ENCODE data around the gene ERCC5. TPM values are rescaled to one million over a fixed set of nuclear protein-coding genes. Genes with fewer than 3 reads are reported as not detected.

ERCC5 gene
- polyA plus RNA-seq, 1 donor (not counting 4 experiments of a cell fraction or from before 2014, with no cell fraction given), result 40.3 TPM

DNA sequence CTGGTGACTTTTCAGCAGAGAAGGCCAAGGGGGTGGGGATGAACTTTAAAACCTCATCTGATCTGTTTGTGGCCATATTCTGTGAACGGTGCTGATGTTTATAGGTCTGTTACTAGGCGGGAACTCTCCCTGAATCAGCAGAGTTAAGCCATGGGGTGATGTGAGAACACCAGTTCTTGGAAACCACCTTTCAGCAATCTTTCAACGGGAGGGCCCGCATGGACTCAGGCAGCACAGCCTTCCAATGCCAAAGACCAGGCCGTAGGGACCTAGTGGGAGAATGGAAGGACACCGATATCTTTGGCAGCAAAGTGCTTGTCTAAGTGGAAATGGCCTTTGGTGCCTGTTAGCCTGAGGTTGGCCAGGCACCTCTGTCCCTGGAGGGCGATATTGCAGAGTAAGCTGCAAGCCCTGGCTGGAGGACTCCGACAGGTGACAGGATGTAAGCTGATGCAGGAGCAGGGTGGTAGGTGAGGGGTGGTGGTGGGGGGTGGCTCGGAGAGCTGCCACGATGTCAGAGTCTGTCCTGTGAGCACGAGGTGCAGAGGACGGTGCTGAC is 57.0 kb downstream of the ERCC5 start:
- H3K27me3 ChIP-seq (ENCODE audit: control insufficient read depth, extremely low read depth, insufficient read depth, low read length), result no peaks in the 10 kb centered on the region
- dilution Hi-C loops (cut with MboI; ENCODE audit: extremely low pct_ligation_motif_present, low sequenced_read_pairs), result no loop called here
- no peaks in the 10 kb centered on the region for H3K9me1 ChIP-seq (ENCODE audit: control insufficient read depth, extremely low read depth, insufficient read depth, low read length)
- peaks cover 37% of the 10 kb centered on the region for H3K4me1 ChIP-seq (ENCODE audit: control insufficient read depth, extremely low read depth, insufficient read depth, low read length)
- no peak overlapping the region for H3K9ac ChIP-seq (ENCODE audit: control insufficient read depth, extremely low read depth, insufficient read depth, low read length)
- H3K4me2 ChIP-seq (ENCODE audit: control insufficient read depth, extremely low read depth, insufficient read depth, low read depth, low read length), result no peak overlapping the region
- no peak overlapping the region for H2AFZ ChIP-seq (ENCODE audit: control insufficient read depth, low read length)
- no peaks in the 10 kb centered on the region for H3K79me2 ChIP-seq (ENCODE audit: control insufficient read depth, insufficient read depth, low read length)
- DNase-seq (ENCODE audit: low read depth, low spot score) (no peak), FAIRE-seq (no peak)
- no peak for TF ChIP-seq EZH2 (IDR thresholded peaks at IDR 0.05; ENCODE audit: low read length)
- TF ChIP-seq, protein P1, sequence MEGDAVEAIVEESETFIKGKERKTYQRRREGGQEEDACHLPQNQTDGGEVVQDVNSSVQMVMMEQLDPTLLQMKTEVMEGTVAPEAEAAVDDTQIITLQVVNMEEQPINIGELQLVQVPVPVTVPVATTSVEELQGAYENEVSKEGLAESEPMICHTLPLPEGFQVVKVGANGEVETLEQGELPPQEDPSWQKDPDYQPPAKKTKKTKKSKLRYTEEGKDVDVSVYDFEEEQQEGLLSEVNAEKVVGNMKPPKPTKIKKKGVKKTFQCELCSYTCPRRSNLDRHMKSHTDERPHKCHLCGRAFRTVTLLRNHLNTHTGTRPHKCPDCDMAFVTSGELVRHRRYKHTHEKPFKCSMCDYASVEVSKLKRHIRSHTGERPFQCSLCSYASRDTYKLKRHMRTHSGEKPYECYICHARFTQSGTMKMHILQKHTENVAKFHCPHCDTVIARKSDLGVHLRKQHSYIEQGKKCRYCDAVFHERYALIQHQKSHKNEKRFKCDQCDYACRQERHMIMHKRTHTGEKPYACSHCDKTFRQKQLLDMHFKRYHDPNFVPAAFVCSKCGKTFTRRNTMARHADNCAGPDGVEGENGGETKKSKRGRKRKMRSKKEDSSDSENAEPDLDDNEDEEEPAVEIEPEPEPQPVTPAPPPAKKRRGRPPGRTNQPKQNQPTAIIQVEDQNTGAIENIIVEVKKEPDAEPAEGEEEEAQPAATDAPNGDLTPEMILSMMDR (optimal IDR thresholded peaks at IDR 0.05 in 1 of 3, IDR thresholded peaks at IDR 0.05 in 1 of 3, conservative IDR thresholded peaks at IDR 0.05 in 1 of 3; ENCODE audit: extremely low read depth in 1 of 3, insufficient read depth in 2 of 3, low read length in 3 of 3), result no peak
- H3K9me3 ChIP-seq (ENCODE audit: control insufficient read depth, low read depth, low read length), result no peaks in the 10 kb centered on the region
- H4K20me1 ChIP-seq (ENCODE audit: control insufficient read depth, extremely low read depth, insufficient read depth, low read length), result no peaks in the 10 kb centered on the region
- no peak overlapping the region for H3K27ac ChIP-seq (ENCODE audit: control insufficient read depth, insufficient read depth, low read length)
- no peaks in the 10 kb centered on the region for H3K36me3 ChIP-seq (ENCODE audit: control insufficient read depth in 2 of 2, extremely low read depth in 1 of 2, insufficient read depth in 2 of 2, low read length in 2 of 2)
- no peak overlapping the region for H3K4me3 ChIP-seq (ENCODE audit: control insufficient read depth in 2 of 3, extremely low read depth in 1 of 3, insufficient read depth in 2 of 3, low read depth in 1 of 3, low read length in 3 of 3)

GRCh38 chr13:102903659-102904407 is 58.0 kb downstream of the ERCC5 start:
- Histone ChIP-seq H3K4me3 (ENCODE audit: control insufficient read depth in 2 of 3, extremely low read depth in 1 of 3, insufficient read depth in 2 of 3, low read depth in 1 of 3, low read length in 3 of 3) (no peak overlapping the region), H4K20me1 (ENCODE audit: control insufficient read depth, extremely low read depth, insufficient read depth, low read length) (no peaks in the 10 kb centered on the region), H3K79me2 (ENCODE audit: control insufficient read depth, insufficient read depth, low read length) (no peaks in the 10 kb centered on the region), H2AFZ (ENCODE audit: control insufficient read depth, low read length) (peak overlapping the region; percentile 53), H3K36me3 (ENCODE audit: control insufficient read depth in 2 of 2, extremely low read depth in 1 of 2, insufficient read depth in 2 of 2, low read length in 2 of 2) (no peaks in the 10 kb centered on the region), H3K9me3 (ENCODE audit: control insufficient read depth, low read depth, low read length) (no peaks in the 10 kb centered on the region), H3K9ac (ENCODE audit: control insufficient read depth, extremely low read depth, insufficient read depth, low read length) (no peak overlapping the region), H3K9me1 (ENCODE audit: control insufficient read depth, extremely low read depth, insufficient read depth, low read length) (no peaks in the 10 kb centered on the region), H3K4me2 (ENCODE audit: control insufficient read depth, extremely low read depth, insufficient read depth, low read depth, low read length) (peak overlapping the region; percentile 36), H3K27ac (ENCODE audit: control insufficient read depth, insufficient read depth, low read length) (peak overlapping the region; percentile 56), H3K27me3 (ENCODE audit: control insufficient read depth, extremely low read depth, insufficient read depth, low read length) (no peaks in the 10 kb centered on the region), H3K4me1 (ENCODE audit: control insufficient read depth, extremely low read depth, insufficient read depth, low read length) (peaks cover 42% of the 10 kb centered on the region)
- dilution Hi-C loops (cut with MboI; ENCODE audit: extremely low pct_ligation_motif_present, low sequenced_read_pairs), result no loop called here
- FAIRE-seq, result no peak
- DNase-seq (ENCODE audit: low read depth, low spot score), result no peak
- TF ChIP-seq, protein P1 (optimal IDR thresholded peaks at IDR 0.05 in 1 of 3, IDR thresholded peaks at IDR 0.05 in 1 of 3, conservative IDR thresholded peaks at IDR 0.05 in 1 of 3; ENCODE audit: extremely low read depth in 1 of 3, insufficient read depth in 2 of 3, low read length in 3 of 3), result peak in 2 of 3 experiments; percentile 42 to 43
- no peak for TF ChIP-seq EZH2 (IDR thresholded peaks at IDR 0.05; ENCODE audit: low read length)

Data from keratinocyte (primary cell).